C4-2B (cell line): ENCODE results near the gene PTPMT1.

Experiments used
- CTCF ChIP-seq: fragments of 450-650 bp; conservative IDR thresholded peaks from 2 replicates; pipeline ENCODE4 v1.5.1; 2017; ENCODE audit warnings: mild to moderate bottlenecking
- ZFX ChIP-seq: fragments of 450-650 bp; IDR thresholded peaks from 2 replicates; pipeline ENCODE4 v1.6.1; 2017

DNA sequence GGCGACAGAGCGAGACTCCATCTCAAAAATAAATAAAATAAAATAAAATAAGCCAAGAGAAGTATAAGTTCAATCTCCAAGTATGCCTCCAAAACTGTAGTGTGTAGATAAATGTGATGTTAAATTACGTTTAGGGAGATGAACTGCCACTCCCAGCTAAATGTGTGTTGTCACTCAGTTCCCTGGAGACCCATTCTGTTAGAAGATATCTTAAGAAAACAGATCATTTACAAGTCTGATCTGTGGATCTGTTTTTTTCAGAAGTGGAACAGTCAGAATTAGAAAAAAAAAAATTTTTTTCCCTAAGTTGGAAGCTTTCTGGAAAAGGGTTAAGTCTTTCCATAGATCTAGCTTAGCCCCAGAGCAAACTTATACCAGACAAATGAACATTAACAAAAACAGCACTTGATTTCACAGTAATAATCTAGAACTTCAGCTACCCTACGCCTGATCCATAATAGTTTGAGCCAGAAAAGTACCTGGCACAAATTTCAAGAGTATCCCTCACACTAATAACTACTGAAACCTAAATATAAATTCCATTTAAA, 30.6 kb upstream of the PTPMT1 start:
- TF ChIP-seq CTCF (no peak), ZFX (no peak)
